Measurements from ENCODE around the gene OBP2A.
"Not testable (repeated sequence)": the region's sequence is repeated elsewhere in the genome, so short reads cannot be mapped to it uniquely, and the experiment has no call there.

OBP2A gene

DNA sequence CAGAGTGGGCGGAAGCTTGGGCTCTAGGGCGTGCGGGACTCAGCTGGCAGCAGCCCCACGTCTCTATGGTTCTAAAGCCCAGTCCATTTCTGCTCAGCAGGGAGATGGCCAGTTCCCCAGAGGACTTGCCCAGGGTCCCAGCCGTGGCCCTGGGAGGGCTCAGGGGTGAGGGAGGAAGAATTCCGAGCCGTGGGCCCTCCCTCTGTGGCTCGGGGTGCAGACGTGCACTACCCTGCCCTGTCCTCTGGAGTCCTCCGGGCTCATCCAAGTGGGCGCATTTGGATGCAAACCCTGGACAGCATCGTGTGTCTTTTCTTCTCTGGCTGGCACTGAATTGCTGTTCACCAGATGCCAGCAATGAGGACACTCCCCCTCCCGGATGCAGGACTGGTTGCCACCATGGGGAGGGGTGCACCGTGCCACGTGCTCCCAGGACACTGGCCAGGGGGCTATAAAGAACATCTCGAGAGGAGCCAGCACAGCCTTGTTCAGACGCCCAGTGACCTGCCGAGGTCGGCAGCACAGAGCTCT is at the start of gene OBP2A:
OBP2A (plus strand) TSS at position 481 of the 531 bp plus-strand sequence. CDS start 55 bp downstream, outside the sequence.
- DNase-seq (ENCODE audit: low read depth) = not testable (repeated sequence)

DNA sequence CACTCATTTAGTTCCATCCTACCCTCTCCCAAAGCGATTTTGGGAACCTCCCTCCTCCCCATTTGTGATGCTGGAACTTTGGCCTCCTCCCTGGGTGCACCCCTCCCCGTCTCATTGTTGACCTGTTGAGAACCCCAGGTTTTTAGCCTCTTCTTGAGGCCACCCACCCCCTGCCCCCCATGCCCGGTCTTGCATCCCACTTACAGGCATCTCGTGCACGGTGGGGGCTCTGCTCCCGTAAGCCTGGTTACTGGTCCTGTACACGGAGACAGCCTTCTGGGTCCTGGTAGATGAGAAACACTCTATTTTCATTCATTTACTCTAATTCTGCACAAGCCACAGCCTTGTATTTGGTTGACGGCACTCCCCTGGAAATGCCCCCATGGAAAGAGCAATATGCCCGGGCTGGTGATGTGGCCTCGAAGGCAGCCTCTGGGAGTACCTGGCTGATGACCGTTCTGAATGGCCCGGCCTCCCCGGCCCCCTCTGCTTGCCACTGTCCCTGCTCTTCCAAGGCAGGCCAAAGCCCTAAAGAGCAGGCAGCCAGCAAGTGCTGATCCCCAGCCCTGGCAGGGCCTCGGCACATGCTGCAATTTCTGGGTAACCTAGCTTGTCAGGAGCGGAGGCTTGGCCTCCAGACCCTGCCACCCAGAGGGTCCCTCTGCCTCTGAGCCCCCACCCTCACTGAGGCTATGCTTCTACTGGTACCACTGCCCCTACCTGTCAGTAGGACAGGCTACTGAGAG is 47.4 kb upstream of the OBP2A start:
- no peak for DNase-seq (ENCODE audit: low read depth)

GRCh38 chr9:135499326-135500070 is 46.4 kb upstream of the OBP2A start:
- DNase-seq (ENCODE audit: low read depth) = peak; percentile 28

- peak; percentile 39 for DNase-seq (ENCODE audit: low read depth)
Observed at GRCh38 chr9:135500071-135500524, 45.8 kb upstream of the OBP2A start.

DNA sequence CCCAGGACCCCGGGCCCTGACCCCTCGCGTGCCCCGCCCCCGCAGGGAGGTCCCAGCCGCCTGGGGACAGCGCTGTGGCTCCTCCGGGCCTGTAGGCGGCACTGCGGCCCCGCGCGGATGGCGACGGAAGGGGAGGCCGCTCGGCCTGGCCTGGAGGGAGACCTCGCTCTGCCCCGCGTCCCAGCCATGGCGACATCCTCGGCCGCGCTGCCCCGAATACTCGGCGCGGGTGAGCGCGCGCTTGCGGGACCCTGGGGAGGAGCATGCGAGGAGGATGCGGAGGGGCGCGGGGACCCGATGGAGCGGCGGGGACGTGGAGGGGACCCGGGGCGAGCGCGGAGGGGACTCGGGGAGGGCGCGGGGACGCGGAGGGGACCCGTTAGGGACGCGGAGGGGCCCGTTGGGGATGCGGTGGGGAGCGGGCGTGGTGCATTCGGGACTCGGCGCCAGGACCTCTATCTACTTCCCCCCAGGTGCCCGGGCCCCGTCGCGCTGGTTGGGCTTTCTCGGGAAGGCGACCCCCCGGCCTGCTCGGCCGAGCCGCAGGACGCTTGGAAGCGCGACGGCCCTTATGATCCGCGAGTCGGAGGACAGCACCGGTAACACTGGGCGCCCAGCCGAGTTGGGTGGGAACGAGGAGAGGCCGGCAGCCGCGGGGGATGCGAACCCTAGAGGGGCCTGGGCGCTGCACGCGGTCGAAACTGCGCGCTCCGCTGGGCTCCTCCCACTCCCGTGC is 45.2 kb upstream of the OBP2A start, which contains the start of gene MRPS2:
MRPS2 (plus strand) TSS at position 158 of the 736 bp plus-strand sequence; CDS start at position 187, 29 bp downstream.
- peak; percentile 24 for DNase-seq (ENCODE audit: low read depth)

- no peak for DNase-seq (ENCODE audit: low read depth)
Observed at GRCh38 chr9:135501261-135502167, 44.4 kb upstream of the OBP2A start.

GRCh38 chr9:135502168-135502872 is 43.6 kb upstream of the OBP2A start:
- DNase-seq (ENCODE audit: low read depth) = no peak

DNA sequence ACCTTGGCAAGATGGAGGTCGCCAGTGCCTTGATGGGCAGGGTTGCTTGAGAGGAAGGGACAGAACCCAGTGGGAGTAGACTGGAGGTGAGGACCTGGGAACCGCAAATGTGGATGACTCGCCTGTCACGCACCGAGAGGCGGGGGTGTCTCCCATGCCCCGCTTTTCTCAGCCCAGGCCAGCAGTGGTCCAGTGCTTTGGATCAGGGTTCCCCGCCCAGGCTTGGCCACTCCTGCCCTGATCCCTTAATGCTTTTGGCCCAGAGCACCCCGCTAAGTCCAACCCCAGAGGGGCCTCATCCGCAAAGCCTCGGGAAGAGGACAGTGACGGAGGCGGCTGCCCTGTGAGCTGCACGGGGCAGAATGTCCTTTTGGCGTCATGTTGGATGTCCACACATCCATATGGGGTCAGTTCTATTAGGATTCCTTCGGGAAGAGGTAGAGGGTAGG is 43.0 kb upstream of the OBP2A start:
- DNase-seq (ENCODE audit: low read depth) = no peak

GRCh38 chr9:135503371-135504261 is 42.3 kb upstream of the OBP2A start:
- no peak for DNase-seq (ENCODE audit: low read depth)

DNA sequence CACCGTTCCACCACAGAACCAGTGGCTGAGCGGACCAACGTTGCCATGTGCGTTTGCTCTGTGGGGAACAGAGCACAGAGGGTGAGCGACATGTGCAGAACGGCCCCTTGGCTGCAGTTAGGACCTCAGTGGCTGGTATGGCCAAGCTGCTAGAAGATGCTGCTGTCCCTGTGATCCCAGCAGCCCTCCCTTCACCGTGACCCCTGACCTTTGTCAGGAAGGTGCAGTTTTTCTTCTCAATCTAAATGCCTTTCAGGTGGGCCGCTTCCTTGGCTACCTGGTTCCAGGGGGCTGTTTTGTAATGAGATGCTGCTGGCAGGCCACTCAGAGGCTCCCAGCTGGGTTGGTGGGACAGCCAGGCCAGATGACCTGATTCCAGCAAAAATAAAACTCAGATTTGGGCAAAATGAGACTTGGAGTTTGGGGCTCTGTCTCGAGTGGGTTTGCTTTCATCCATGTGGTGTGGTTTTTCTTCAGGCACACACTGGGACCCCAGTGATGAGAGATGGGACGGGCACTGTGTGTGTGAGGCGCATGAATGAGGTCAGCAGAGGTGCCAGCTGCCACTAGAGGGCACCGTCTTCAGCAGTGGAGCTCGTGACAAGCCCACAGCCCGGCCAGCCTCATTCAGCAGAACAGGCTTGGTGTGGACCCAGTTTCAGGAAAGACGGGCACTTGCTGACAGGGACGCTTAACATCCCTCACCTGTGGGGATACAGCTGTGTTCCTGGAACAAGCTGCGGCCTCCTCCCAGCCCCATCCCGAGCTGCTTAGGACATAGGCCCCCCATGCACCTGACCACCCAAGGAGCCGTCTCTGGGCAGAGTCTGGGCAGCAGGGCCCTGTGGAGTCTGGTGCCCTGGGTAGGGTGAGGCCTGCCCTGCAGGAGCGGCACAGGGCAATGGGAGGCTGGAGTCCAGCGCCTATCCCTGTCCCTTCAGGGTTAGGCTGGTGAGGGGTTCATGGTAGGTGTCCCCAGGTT is 41.4 kb upstream of the OBP2A start:
- no peak for DNase-seq (ENCODE audit: low read depth)

GRCh38 chr9:135505406-135506187 is 40.3 kb upstream of the OBP2A start:
- no peak for DNase-seq (ENCODE audit: low read depth)

DNA sequence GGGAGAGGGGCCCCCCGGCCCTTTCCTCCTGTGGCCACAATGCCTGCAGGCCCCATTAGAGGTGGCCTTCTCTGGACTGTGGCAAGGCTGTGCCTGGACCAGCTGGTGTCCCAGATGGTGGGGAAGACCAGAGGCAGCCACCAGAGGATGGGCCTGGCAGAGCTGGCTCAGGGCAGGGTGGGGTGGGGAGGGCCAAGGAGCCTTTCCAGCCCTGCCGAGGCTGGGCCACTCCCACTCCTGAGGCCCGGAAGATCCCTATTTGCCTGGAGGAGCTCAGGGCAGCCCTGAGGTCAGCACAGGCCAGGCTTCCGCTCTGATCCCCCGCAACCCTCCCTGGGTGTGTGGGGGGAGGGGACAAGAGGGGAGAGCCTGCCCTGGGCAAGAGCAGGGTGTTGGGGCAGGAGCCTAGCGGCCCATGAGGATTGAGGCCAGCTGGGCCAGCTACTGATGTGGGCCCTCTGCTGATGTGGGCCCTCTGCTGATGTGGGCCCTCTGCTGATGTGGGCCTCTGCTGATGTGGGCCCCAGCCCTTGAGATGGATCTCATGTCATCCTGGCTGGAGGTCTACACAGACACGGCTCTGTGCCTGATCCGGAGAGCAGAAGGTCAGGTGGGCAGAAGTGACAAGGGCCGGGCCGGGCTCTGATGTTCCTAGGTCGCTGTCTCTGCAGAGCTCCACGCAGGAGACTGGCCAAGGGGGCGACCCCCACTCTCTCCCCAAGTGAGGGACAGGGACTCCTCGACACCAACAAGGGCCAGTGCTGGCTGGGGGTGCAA is 39.4 kb upstream of the OBP2A start:
- DNase-seq (ENCODE audit: low read depth) = no peak

DNA sequence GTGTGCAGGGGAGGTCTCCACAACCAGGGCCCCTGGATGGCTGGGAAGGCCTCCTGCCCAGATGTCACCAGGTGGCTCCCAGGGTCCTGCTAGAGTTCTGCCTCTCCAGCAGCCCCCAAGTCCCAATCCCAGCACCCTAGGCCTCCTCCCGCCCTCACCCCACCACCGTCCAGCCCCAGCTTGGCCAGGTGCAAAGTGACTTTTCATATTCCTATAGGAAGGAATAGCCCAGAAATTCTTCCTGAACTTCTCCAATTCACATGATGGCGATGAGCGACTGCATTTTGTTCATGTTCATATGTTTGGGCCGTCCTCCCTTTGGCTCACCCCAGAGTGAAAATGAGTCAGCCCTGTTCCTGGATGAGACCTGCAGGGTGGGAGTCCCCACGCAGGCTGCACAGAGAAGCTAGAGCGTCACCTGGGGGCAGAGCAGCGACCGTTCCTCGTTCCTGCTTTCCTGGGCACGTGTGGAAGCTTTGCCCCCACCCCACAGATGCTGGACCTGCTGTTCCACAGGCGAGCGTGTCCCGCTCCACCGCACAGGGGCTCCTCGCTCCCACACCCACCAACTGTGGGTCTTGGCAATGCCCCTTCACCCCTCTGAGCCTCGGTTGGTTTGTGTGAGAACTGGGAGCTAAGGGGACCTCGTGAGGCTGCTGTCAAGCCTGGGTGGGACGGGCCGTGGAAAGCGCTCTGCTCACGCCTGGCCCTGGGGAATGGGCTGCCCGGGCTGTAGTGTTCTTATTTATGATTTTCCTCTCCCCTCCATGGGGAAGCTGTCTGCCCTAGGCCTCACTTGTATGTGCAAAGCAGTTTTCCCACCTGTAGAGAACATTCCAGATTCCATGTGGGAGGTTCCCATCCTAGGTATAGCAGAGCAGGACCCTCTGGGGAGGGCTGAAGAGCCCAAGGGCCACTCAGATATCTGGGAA is 38.6 kb upstream of the OBP2A start:
- DNase-seq (ENCODE audit: low read depth) = no peak

DNA sequence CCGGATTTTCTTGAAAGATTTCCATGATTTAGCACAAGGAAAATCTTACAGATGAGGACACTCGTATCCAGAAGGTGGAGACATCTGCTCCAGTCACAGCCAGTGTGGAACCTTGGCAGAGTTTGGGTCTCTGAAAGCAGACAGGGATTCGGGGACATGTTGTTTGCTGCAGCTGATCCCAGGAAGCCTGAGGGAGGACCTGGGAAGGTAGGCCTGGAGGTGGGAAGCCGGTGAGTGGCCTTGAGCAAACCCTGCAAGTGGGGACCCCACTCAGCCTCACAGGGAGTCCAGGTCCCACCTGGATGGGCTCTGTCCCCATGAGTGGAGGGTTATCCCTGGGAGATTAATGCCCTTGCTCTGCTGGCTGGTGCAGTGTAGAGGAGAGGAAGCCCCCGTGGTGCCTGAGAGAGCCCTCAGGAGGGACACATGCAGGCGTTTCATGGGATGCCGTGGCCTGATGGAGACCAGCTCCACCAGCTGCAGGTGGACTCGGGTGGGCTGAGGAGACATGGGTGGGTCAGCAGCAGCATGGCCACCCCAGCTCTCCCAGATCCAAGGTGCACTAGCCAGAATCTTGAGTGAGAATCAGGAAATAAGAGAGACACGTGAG is 37.6 kb upstream of the OBP2A start:
- DNase-seq (ENCODE audit: low read depth) = no peak

GRCh38 chr9:135509458-135509857 is 36.5 kb upstream of the OBP2A start:
- no peak for DNase-seq (ENCODE audit: low read depth)

Measured in HS-5 (cell line).